NCI-H345 treated with DMSO at 0.1 percent for 48 hours (cell line): ENCODE data around the gene GCLC.

Source experiments
- DNase-seq: peaks from one replicate; lab custom pipeline; 2025; ENCODE audit not compliant: unreplicated experiment; lab: John Stamatoyannopoulos, UW

Gene GCLC

GRCh38 chr6:53458105-53458866, 86.6 kb downstream of the GCLC start:
- DNase-seq = no peak

GRCh38 chr6:53456809-53457208, 88.1 kb downstream of the GCLC start:
- DNase-seq = no peak

- no peak for DNase-seq
Measured at GRCh38 chr6:53455678-53456077, 89.2 kb downstream of the GCLC start.

GRCh38 chr6:53451165-53451564, 93.7 kb downstream of the GCLC start:
- no peak for DNase-seq

- DNase-seq = no peak
Measured at GRCh38 chr6:53447865-53448264, 97.0 kb downstream of the GCLC start.
